ENCODE data around the gene SYT14. TPM values are rescaled to one million over a fixed set of nuclear protein-coding genes. Genes with fewer than 3 reads are reported as not detected.

Gene SYT14
- total RNA-seq, 4 donors from 2014 or later, result 7.6 to 20.0 (median 15.1) TPM

- 69 to 75% methylated on average over 3 of the region's 3 CpGs for WGBS, 2 donors
- intact Hi-C loops (cut with DNase I), result no loop called here
- H3K36me3 ChIP-seq, result no peaks in the 10 kb centered on the region
- no peaks in the 10 kb centered on the region for H3K9me3 ChIP-seq
- H3K27ac ChIP-seq, result no peak overlapping the region
- TF ChIP-seq CTCF (IDR thresholded peaks at IDR 0.05) (no peak), POLR2A (IDR thresholded peaks at IDR 0.05) (no peak)
- H3K27me3 ChIP-seq, result no peaks in the 10 kb centered on the region
- H3K4me1 ChIP-seq, result no peaks in the 10 kb centered on the region
- no peak for DNase-seq
- no peak overlapping the region for H3K4me3 ChIP-seq (replicated peaks in 1 of 3)
Observed at GRCh38 chr1:210070531-210070930, 132.5 kb downstream of the SYT14 start.

- TF ChIP-seq CTCF (IDR thresholded peaks at IDR 0.05) (no peak), POLR2A (IDR thresholded peaks at IDR 0.05) (no peak)
- DNase-seq, result no peak
- H3K4me1 ChIP-seq, result no peaks in the 10 kb centered on the region
- H3K9me3 ChIP-seq, result no peaks in the 10 kb centered on the region
- H3K27ac ChIP-seq, result no peak overlapping the region
- H3K36me3 ChIP-seq, result no peaks in the 10 kb centered on the region
- H3K4me3 ChIP-seq (replicated peaks in 1 of 3), result no peak overlapping the region
- intact Hi-C loops (cut with DNase I), result no loop called here
- no peaks in the 10 kb centered on the region for H3K27me3 ChIP-seq
Observed at GRCh38 chr1:210072129-210072528, 134.1 kb downstream of the SYT14 start.

- Histone ChIP-seq H3K9me3 (no peaks in the 10 kb centered on the region), H3K27me3 (no peaks in the 10 kb centered on the region), H3K4me1 (no peaks in the 10 kb centered on the region), H3K4me3 (replicated peaks in 1 of 3) (no peak overlapping the region), H3K36me3 (no peaks in the 10 kb centered on the region), H3K27ac (no peak overlapping the region)
- TF ChIP-seq CTCF (IDR thresholded peaks at IDR 0.05) (no peak), POLR2A (IDR thresholded peaks at IDR 0.05) (no peak)
- no peak for DNase-seq
- intact Hi-C loops (cut with DNase I), result no loop called here
Observed at GRCh38 chr1:210072896-210073504, 135.0 kb downstream of the SYT14 start.

- 92% methylated on average over 16 of the region's 16 CpGs for WGBS, 2 donors
- TF ChIP-seq CTCF (IDR thresholded peaks at IDR 0.05), result no peak
- TF ChIP-seq POLR2A (IDR thresholded peaks at IDR 0.05), result no peak
- intact Hi-C loops (cut with DNase I), result no loop called here
- Histone ChIP-seq H3K36me3 (no peaks in the 10 kb centered on the region), H3K4me3 (replicated peaks in 1 of 3) (no peak overlapping the region), H3K27me3 (no peaks in the 10 kb centered on the region), H3K27ac (no peak overlapping the region), H3K4me1 (no peaks in the 10 kb centered on the region), H3K9me3 (no peaks in the 10 kb centered on the region)
- no peak for DNase-seq
Observed at GRCh38 chr1:210074904-210075303, 136.9 kb downstream of the SYT14 start.

DNA sequence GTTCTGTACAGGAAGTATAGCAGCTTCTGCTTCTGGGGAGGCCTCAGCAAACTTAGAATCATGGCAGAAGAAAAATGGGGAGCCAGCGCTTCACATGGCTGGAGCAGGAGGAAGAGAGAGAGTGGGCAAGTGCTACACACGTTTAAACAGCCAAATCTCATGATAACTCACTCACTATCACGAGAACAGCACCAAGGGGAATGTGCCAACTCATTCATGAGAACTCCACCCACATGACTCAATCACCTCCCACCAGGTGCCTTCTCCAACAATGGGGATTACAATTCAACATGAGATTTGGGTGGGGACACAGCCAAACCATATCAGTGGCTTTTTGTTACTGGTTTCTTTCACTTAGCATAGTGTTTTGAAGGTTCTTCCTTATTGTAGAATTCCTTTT, 138.6 kb downstream of the SYT14 start:
- H3K27me3 ChIP-seq, result no peaks in the 10 kb centered on the region
- no peaks in the 10 kb centered on the region for H3K9me3 ChIP-seq
- intact Hi-C loops (cut with DNase I), result no loop called here
- WGBS, 2 donors, result 79 to 87% methylated on average over 3 of the region's 3 CpGs
- no peak overlapping the region for H3K4me3 ChIP-seq (replicated peaks in 1 of 3)
- no peak for DNase-seq
- H3K4me1 ChIP-seq, result no peaks in the 10 kb centered on the region
- no peak overlapping the region for H3K27ac ChIP-seq
- H3K36me3 ChIP-seq, result no peaks in the 10 kb centered on the region
- TF ChIP-seq CTCF (IDR thresholded peaks at IDR 0.05) (no peak), POLR2A (IDR thresholded peaks at IDR 0.05) (no peak)

Measured in thyroid gland (tissue), 4 donors.